Urinary bladder (tissue), 4 donors: ENCODE measurements around the gene CDA. TPM values are rescaled to one million over a fixed set of nuclear protein-coding genes. Genes with fewer than 3 reads are reported as not detected.

Experiments used
- DNase-seq: peaks from one replicate; pipeline ENCODE4 v3.0.0-alpha.2; 2015; ENCODE audit errors: extremely low spot score
- H3K27ac ChIP-seq: one replicate; pipeline ENCODE4 v1.5.1; 2013; ENCODE audit warnings: low read depth, mild to moderate bottlenecking, moderate library complexity
- H3K36me3 ChIP-seq: one replicate; pipeline ENCODE4 v1.6.1; 2013; ENCODE audit warnings: mild to moderate bottlenecking, moderate library complexity; ENCODE audit not compliant: insufficient read depth
- H3K4me1 ChIP-seq: one replicate; pipeline ENCODE4 v1.6.1; 2013; ENCODE audit warnings: mild to moderate bottlenecking, moderate library complexity; ENCODE audit not compliant: insufficient read depth
- H3K4me3 ChIP-seq: one replicate; pipeline ENCODE4 v1.5.1; 2013; ENCODE audit warnings: low read depth, low read length
- WGBS: extraction: QIAGEN DNeasy Blood & Tissue Kit; methylation state at CpG from one replicate; pipeline ENCODE4 v1.1.7; 2013; 5-methylcytosine and 5-hydroxymethylcytosine counted together
- polyA plus RNA-seq: library from polyadenylated mRNA; stranded (reverse); fragments of 200-250 nt; gene quantifications from one replicate; pipeline ENCODE4 v1.2.3, GENCODE V29; 2013
- total RNA-seq: library from RNA; depleted of rRNA; stranded (reverse); fragments of >200 nt; gene quantifications from one replicate; pipeline ENCODE4 v1.2.3, GENCODE V29; 2014
- donor health status: healthy with polysubstance abuse.
- donor health status: healthy.

The CDA gene
- total and polyA plus RNA-seq, 2 donors = 0.53 to 5.1 TPM

DNA sequence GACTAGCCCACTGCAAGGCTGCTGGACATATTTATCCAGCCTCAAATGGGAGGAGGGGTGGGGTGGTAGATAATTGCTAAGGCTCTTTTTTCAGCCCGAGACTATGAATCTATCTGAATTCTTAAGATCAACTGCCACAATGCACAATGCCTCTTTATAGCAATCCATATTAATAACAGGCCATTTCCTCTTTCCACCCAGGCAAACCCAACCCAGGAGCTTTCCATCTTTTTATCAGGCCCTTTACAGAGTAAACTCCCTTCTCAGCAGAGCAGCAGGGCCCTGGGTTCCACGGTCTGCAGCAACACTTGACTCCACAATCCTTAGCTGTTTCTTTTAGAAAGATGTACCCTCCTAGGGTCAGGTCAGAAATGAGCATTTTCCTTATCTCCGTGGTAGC, 71.5 kb downstream of the CDA start:
- 25% methylated on average over 3 of the region's 3 CpGs for WGBS
- no peak for DNase-seq
- Histone ChIP-seq H3K4me1 (no peaks in the 10 kb centered on the region), H3K27ac (no peak overlapping the region), H3K4me3 (peak overlapping the region; percentile 76), H3K36me3 (no peaks in the 10 kb centered on the region)

GRCh38 chr1:20660847-20661206, 71.9 kb downstream of the CDA start:
- Histone ChIP-seq H3K27ac (no peak overlapping the region), H3K4me1 (no peaks in the 10 kb centered on the region), H3K4me3 (peak overlapping the region; percentile 76), H3K36me3 (no peaks in the 10 kb centered on the region)
- DNase-seq = no peak
- under 1% methylated on average over 20 of the region's 20 CpGs for WGBS

DNA sequence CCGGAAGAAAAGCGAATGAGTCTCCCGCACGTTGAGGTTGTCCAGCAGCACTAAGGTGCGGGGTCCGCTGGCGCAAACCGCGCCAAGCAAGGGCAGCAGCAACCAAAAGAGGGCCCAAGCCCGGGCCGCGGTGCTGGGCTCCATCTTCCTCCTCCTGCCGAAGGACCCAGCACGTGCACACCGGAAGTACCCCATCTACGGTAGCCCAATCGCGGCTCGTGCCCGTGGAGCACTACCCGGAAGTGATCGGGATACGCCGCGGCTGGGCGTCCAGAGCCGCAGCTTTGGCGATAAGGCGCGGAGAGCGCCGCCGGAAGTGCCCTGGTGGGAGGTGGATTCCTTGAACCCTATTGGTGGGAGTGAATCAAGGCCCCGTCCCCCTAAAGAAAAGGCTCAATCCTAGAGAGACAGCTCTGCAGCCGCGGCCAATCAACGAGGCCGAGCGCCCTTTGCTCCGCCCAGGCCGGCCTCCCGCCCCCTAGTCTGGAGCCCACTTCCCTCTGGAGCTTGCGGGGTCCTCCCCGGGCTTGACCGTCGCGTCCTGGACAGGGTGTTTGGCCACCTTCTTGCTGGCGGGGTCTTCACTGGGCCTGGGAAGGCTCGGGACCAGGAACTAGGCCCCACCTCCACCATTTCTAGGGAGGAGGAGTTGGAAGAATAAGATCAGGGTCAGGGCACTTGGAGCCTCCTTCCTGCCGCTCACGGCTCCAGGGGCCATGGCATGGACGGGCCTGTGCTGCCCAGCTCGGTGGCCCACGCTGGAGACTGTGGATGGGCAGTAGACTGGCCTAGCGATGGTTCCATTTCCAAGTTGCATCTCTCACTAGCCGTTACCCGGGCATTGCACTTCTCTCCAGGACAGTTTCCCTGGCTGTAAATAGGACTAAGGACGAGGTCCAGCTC, 72.6 kb downstream of the CDA start, which contains the start of gene DDOST:
DDOST (minus strand) TSS at position 163 of the 903 bp plus-strand sequence; CDS start at position 144, 19 bp downstream.
- Histone ChIP-seq H3K4me1 (no peaks in the 10 kb centered on the region), H3K36me3 (no peaks in the 10 kb centered on the region)
- WGBS = 1% methylated on average over 58 of the region's 58 CpGs

GRCh38 chr1:20662110-20662475, 73.2 kb downstream of the CDA start:
- 56% methylated on average over 7 of the region's 7 CpGs for WGBS
- Histone ChIP-seq H3K4me3 (peak overlapping the region; percentile 76), H3K4me1 (no peaks in the 10 kb centered on the region), H3K27ac (no peak overlapping the region), H3K36me3 (no peaks in the 10 kb centered on the region)
- no peak for DNase-seq

More for the DNA sequence above, 72.6 kb downstream of the CDA start, which contains the start of gene DDOST:
- Histone ChIP-seq H3K4me3 (peak within 1 kb of the TSS; percentile 76), H3K27ac (no peak within 1 kb of the TSS)
- peak; percentile 96 for DNase-seq

- DNase-seq = no peak
- no peak overlapping the region for H3K4me3 ChIP-seq
- H3K4me1 ChIP-seq = no peaks in the 10 kb centered on the region
- H3K27ac ChIP-seq = no peak overlapping the region
- H3K36me3 ChIP-seq = no peaks in the 10 kb centered on the region
- WGBS = 91% methylated on average over 1 of the region's 1 CpG
Observed at GRCh38 chr1:20663365-20663764, 74.5 kb downstream of the CDA start.

DNA sequence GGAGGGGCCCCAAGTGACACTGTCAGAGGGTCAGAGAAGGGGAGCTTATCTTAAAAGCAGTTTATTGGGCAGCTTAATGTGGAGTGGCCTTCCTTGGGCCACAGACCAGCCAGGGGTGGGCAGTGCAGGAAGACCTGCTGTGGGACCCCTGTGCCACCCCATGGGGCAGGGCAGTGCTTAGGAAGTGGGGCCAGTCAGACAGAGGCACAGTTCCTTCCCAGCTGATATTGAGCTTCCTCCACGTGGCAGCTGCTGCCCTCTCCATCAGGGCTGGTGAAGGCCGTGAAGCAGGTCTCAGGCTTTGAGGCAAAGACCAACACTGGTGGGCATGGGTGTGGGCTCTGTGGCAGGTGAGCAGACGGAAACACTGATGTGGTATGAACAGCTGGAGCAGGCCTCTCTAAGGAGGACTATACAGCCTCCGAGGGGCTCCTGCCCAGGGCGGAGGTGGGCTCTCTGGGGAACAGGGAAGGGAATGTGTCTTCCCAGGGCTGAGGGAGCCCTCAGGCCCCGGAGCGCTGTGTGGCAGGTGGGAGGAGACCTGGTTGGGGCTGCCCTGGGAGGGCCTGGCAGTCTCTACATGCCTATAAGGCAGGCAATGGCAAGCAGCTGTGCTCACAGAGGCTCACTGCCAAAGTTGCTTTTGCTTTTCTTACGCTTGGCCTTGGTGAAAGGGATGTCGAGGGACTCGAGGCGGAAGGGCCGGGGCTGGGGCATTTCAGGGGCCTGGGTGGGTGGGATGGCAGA, 75.2 kb downstream of the CDA start:
- DNase-seq = no peak
- no peak overlapping the region for H3K27ac ChIP-seq
- no peaks in the 10 kb centered on the region for H3K36me3 ChIP-seq
- no peaks in the 10 kb centered on the region for H3K4me1 ChIP-seq
- no peak overlapping the region for H3K4me3 ChIP-seq
- 82% methylated on average over 12 of the region's 12 CpGs for WGBS

DNA sequence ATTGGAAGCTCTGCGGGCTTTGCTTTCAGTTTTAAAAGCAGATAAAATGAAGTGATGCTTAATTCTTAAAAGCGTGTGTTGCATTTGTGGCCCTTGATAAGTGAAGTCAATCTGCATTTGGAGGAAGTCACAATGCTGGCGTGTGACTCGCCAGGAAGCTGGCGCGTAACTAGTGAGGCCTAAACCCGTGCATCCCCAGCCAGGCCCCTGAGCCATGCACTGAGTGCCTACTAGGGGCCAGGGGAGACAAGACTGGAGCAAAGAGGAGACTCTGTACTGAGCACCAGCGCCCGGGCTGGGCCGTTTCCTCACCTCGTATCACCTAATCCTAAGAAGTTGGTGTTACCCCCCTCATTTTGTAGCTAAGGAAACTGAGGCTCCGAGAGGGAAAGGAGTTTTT, 76.8 kb downstream of the CDA start:
- Histone ChIP-seq H3K4me3 (no peak overlapping the region), H3K4me1 (no peaks in the 10 kb centered on the region), H3K36me3 (no peaks in the 10 kb centered on the region), H3K27ac (peak overlapping the region; percentile 7)
- WGBS = 50% methylated on average over 12 of the region's 12 CpGs
- DNase-seq = no peak

DNA sequence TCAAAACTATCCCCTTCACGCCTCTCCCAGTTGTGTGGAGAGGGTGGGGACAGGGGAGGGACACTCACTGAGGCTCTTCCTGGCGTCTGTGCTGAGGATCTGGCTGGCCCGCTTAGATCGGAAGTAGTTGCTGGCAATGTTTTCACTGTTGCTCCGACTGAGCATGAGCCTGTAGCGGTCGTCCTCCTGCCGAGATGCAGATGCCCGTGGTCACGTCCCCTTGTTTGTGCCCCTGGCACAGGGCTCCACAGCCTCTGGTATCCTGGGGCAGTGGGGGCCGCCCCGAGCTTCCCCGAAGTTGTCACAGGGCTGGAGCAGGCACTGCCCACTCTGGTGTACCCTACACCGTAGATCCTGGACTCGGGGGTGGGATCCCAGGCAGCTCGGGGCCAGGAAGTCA, 77.2 kb downstream of the CDA start:
- 54% methylated on average over 16 of the region's 16 CpGs for WGBS
- no peaks in the 10 kb centered on the region for H3K4me1 ChIP-seq
- peak overlapping the region; percentile 65 for H3K27ac ChIP-seq
- no peak overlapping the region for H3K4me3 ChIP-seq
- DNase-seq = no peak
- H3K36me3 ChIP-seq = no peaks in the 10 kb centered on the region

DNA sequence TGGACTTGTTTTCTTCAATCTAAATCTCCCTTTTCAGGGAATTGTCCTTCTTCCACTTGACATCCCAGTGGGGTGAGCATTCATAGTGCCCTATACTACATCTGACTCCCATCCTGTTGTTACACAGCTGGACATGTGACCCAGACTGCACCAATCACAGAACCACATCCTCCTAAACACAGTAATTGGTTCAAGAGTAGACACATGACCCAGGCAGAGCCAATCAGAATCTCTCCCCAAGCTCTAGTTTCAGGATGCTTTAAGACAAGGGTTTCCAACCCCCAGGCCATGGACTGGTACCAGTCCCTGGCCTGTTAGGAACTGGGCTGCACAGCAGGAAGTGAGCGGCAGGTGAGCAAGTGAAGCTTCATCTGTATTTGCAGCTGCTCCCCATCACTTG, 77.9 kb downstream of the CDA start:
- no peaks in the 10 kb centered on the region for H3K36me3 ChIP-seq
- WGBS = 98% methylated on average over 1 of the region's 1 CpG
- no peak overlapping the region for H3K27ac ChIP-seq

More for the DNA sequence above, 77.9 kb downstream of the CDA start:
- DNase-seq = no peak
- Histone ChIP-seq H3K4me1 (no peaks in the 10 kb centered on the region), H3K4me3 (no peak overlapping the region)

Other genes starting within 250 kb of the CDA start
- gene CAMK2N1, start 102.9 kb upstream of the CDA start, total RNA-seq = 17.1 TPM
- gene CAMK2N1, start 102.9 kb upstream of the CDA start, polyA plus RNA-seq = 22.0 TPM
- 13.9 TPM for gene MUL1, start 80.9 kb upstream of the CDA start, total RNA-seq
- 36.5 TPM for gene MUL1, start 80.9 kb upstream of the CDA start, polyA plus RNA-seq
- 1.1 TPM for gene FAM43B, start 36.5 kb upstream of the CDA start, total RNA-seq
- 0.37 TPM for gene FAM43B, start 36.5 kb upstream of the CDA start, polyA plus RNA-seq
- gene PINK1, start 44.4 kb downstream of the CDA start, total RNA-seq = 37.3 TPM
- 112 TPM for gene PINK1, start 44.4 kb downstream of the CDA start, polyA plus RNA-seq
- 132 TPM for gene DDOST, start 72.3 kb downstream of the CDA start, total RNA-seq
- gene DDOST, start 72.3 kb downstream of the CDA start, polyA plus RNA-seq = 169 TPM
- gene KIF17, start 128.9 kb downstream of the CDA start, total RNA-seq = 2.0 TPM
- gene KIF17, start 128.9 kb downstream of the CDA start, polyA plus RNA-seq = 3.2 TPM
- not detected for gene SH2D5, start 143.6 kb downstream of the CDA start, total RNA-seq
- 0.10 TPM for gene SH2D5, start 143.6 kb downstream of the CDA start, polyA plus RNA-seq
- 385 TPM for gene HP1BP3, start 198.2 kb downstream of the CDA start, total RNA-seq
- 186 TPM for gene HP1BP3, start 198.2 kb downstream of the CDA start, polyA plus RNA-seq